Activated T-helper 1 cell treated with anti-CD3 and anti-CD28 coated beads, Interleukin-12 subunit alpha, Interleukin-12 subunit beta, Interleukin-2, Interleukin-4 antibody, amounts not matched to agents 30 ng/mL and 10 ng/mL and 1 ng/mL, durations not matched to agents 14 hours and 24 hours and 36 hours (primary cell): ENCODE data around the gene ZC2HC1B. TPM values are rescaled to one million over a fixed set of nuclear protein-coding genes. Genes with fewer than 3 reads are reported as not detected.

Source experiments
- DNase-seq: peaks from one replicate; pipeline ENCODE4 v3.0.0; 2021; ENCODE audit warnings: low spot score
- H3K27ac Mint-ChIP-seq: one replicate; pipeline ENCODE4 v1.8.0; 2021; ENCODE audit warnings: mild to moderate bottlenecking, mixed read lengths
- H3K27me3 Mint-ChIP-seq: one replicate; pipeline ENCODE4 v1.8.0; 2022; ENCODE audit warnings: mild to moderate bottlenecking, moderate library complexity, mixed read lengths; ENCODE audit not compliant: insufficient read depth
- H3K36me3 Mint-ChIP-seq: one replicate; pipeline ENCODE4 v1.8.0; 2021; ENCODE audit warnings: low read depth, mixed read lengths
- H3K4me1 Mint-ChIP-seq: one replicate; pipeline ENCODE4 v1.8.0; 2021; ENCODE audit warnings: low read depth, mixed read lengths
- H3K4me3 Mint-ChIP-seq: one replicate; pipeline ENCODE4 v1.8.0; 2021; ENCODE audit warnings: mild to moderate bottlenecking, moderate library complexity, mixed read lengths
- H3K9me3 Mint-ChIP-seq: one replicate; pipeline ENCODE4 v1.8.0; 2021; ENCODE audit warnings: mixed read lengths
- intact Hi-C: fragments of 100-400 bp; cut with micrococcal nuclease; formaldehyde crosslinking; loops from one replicate; pipeline ENCODE4 v1.15.1; 2024
- total RNA-seq: library from RNA; stranded (reverse); gene quantifications from 2 replicates; pipeline ENCODE4 v1.2.3, GENCODE V29; 2022

The ZC2HC1B gene
- total RNA-seq, 1 donor from 2014 or later, result not detected

- DNase-seq, result no peak
- intact Hi-C loops, result no loop called here
- Mint-ChIP-seq H3K4me3 (no peak overlapping the region), H3K27me3 (no peaks in the 10 kb centered on the region), H3K27ac (no peak overlapping the region), H3K9me3 (no peaks in the 10 kb centered on the region), H3K36me3 (no peaks in the 10 kb centered on the region), H3K4me1 (no peaks in the 10 kb centered on the region)
Measured at GRCh38 chr6:143948208-143948607, 83.9 kb downstream of the ZC2HC1B start.

- intact Hi-C loops, result no loop called here
Measured at GRCh38 chr6:143949535-143949934, 85.3 kb downstream of the ZC2HC1B start.

GRCh38 chr6:143949962-143950361 lies 85.7 kb downstream of the ZC2HC1B start:
- H3K4me1 Mint-ChIP-seq, result no peaks in the 10 kb centered on the region
- no peak overlapping the region for H3K27ac Mint-ChIP-seq
- H3K36me3 Mint-ChIP-seq, result no peaks in the 10 kb centered on the region
- no peak overlapping the region for H3K4me3 Mint-ChIP-seq
- H3K9me3 Mint-ChIP-seq, result no peaks in the 10 kb centered on the region
- no peak for DNase-seq
- H3K27me3 Mint-ChIP-seq, result no peaks in the 10 kb centered on the region
- intact Hi-C loops, result no loop called here

More at GRCh38 chr6:143949535-143949934, 85.3 kb downstream of the ZC2HC1B start:
- no peak for DNase-seq
- Mint-ChIP-seq H3K4me3 (no peak overlapping the region), H3K36me3 (no peaks in the 10 kb centered on the region), H3K4me1 (no peaks in the 10 kb centered on the region), H3K27me3 (no peaks in the 10 kb centered on the region), H3K27ac (no peak overlapping the region), H3K9me3 (no peaks in the 10 kb centered on the region)

GRCh38 chr6:143950875-143951274 lies 86.6 kb downstream of the ZC2HC1B start:
- H3K27ac Mint-ChIP-seq, result no peak overlapping the region
- no peaks in the 10 kb centered on the region for H3K36me3 Mint-ChIP-seq
- H3K27me3 Mint-ChIP-seq, result no peaks in the 10 kb centered on the region
- no peaks in the 10 kb centered on the region for H3K9me3 Mint-ChIP-seq
- DNase-seq, result no peak
- intact Hi-C loops, result no loop called here
- H3K4me3 Mint-ChIP-seq, result no peak overlapping the region
- H3K4me1 Mint-ChIP-seq, result no peaks in the 10 kb centered on the region

GRCh38 chr6:143952060-143952778 lies 87.9 kb downstream of the ZC2HC1B start:
- Mint-ChIP-seq H3K36me3 (no peaks in the 10 kb centered on the region), H3K27ac (no peak overlapping the region)
- intact Hi-C loops, result no loop called here

GRCh38 chr6:143952947-143953701 lies 88.8 kb downstream of the ZC2HC1B start:
- Mint-ChIP-seq H3K4me3 (no peak overlapping the region), H3K27ac (no peak overlapping the region), H3K4me1 (no peaks in the 10 kb centered on the region), H3K27me3 (no peaks in the 10 kb centered on the region), H3K36me3 (no peaks in the 10 kb centered on the region), H3K9me3 (no peaks in the 10 kb centered on the region)
- intact Hi-C loops, result no loop called here
- no peak for DNase-seq

More at GRCh38 chr6:143952060-143952778, 87.9 kb downstream of the ZC2HC1B start:
- Mint-ChIP-seq H3K4me3 (no peak overlapping the region), H3K4me1 (no peaks in the 10 kb centered on the region), H3K9me3 (no peaks in the 10 kb centered on the region), H3K27me3 (no peaks in the 10 kb centered on the region)
- DNase-seq, result no peak

GRCh38 chr6:143953922-143954321 lies 89.6 kb downstream of the ZC2HC1B start:
- intact Hi-C loops, result no loop called here
- Mint-ChIP-seq H3K9me3 (no peaks in the 10 kb centered on the region), H3K4me3 (no peak overlapping the region), H3K27me3 (no peaks in the 10 kb centered on the region), H3K4me1 (no peaks in the 10 kb centered on the region), H3K36me3 (no peaks in the 10 kb centered on the region), H3K27ac (no peak overlapping the region)
- no peak for DNase-seq

- H3K36me3 Mint-ChIP-seq, result no peaks in the 10 kb centered on the region
- H3K4me1 Mint-ChIP-seq, result no peaks in the 10 kb centered on the region
- no peak for DNase-seq
- no peaks in the 10 kb centered on the region for H3K27me3 Mint-ChIP-seq
- intact Hi-C loops, result no loop called here
- no peaks in the 10 kb centered on the region for H3K9me3 Mint-ChIP-seq
- no peak overlapping the region for H3K27ac Mint-ChIP-seq
- no peak overlapping the region for H3K4me3 Mint-ChIP-seq
Measured at GRCh38 chr6:143955971-143956370, 91.7 kb downstream of the ZC2HC1B start.

GRCh38 chr6:143957679-143958274 lies 93.5 kb downstream of the ZC2HC1B start:
- Mint-ChIP-seq H3K4me1 (no peaks in the 10 kb centered on the region), H3K27ac (no peak overlapping the region), H3K9me3 (no peaks in the 10 kb centered on the region), H3K36me3 (no peaks in the 10 kb centered on the region), H3K4me3 (no peak overlapping the region), H3K27me3 (no peaks in the 10 kb centered on the region)
- DNase-seq, result no peak
- intact Hi-C loops, result no loop called here

GRCh38 chr6:143958839-143959399 lies 94.6 kb downstream of the ZC2HC1B start:
- no peaks in the 10 kb centered on the region for H3K36me3 Mint-ChIP-seq
- no peaks in the 10 kb centered on the region for H3K9me3 Mint-ChIP-seq
- intact Hi-C loops, result no loop called here
- H3K4me1 Mint-ChIP-seq, result no peaks in the 10 kb centered on the region
- no peak overlapping the region for H3K4me3 Mint-ChIP-seq
- no peak for DNase-seq
- H3K27me3 Mint-ChIP-seq, result no peaks in the 10 kb centered on the region
- H3K27ac Mint-ChIP-seq, result no peak overlapping the region

GRCh38 chr6:143959927-143960326 lies 95.7 kb downstream of the ZC2HC1B start:
- intact Hi-C loops, result no loop called here
- Mint-ChIP-seq H3K27me3 (no peaks in the 10 kb centered on the region), H3K36me3 (no peaks in the 10 kb centered on the region), H3K4me1 (no peaks in the 10 kb centered on the region), H3K4me3 (no peak overlapping the region), H3K27ac (no peak overlapping the region), H3K9me3 (no peaks in the 10 kb centered on the region)
- no peak for DNase-seq

- no peaks in the 10 kb centered on the region for H3K4me1 Mint-ChIP-seq
- no peak for DNase-seq
- no peaks in the 10 kb centered on the region for H3K9me3 Mint-ChIP-seq
- intact Hi-C loops, result no loop called here
- H3K27me3 Mint-ChIP-seq, result no peaks in the 10 kb centered on the region
- no peak overlapping the region for H3K4me3 Mint-ChIP-seq
- no peaks in the 10 kb centered on the region for H3K36me3 Mint-ChIP-seq
- H3K27ac Mint-ChIP-seq, result no peak overlapping the region
Measured at GRCh38 chr6:143961066-143961465, 96.8 kb downstream of the ZC2HC1B start.
